HCT116 (cell line): ENCODE results near the gene EPS15. TPM values are rescaled to one million over a fixed set of nuclear protein-coding genes. Genes with fewer than 3 reads are reported as not detected.
"Not testable (repeated sequence)": the region's sequence is repeated elsewhere in the genome, so short reads cannot be mapped to it uniquely, and the experiment has no call there.

Experiments
- ATAC-seq: fragments of 200-7000 bp; cut with Tn5 transposase; 2 replicates; pipeline ENCODE4 v1.9.1; 2020; ENCODE audit warnings: mild to moderate bottlenecking, moderate library complexity
- BruUV-seq: library from RNA; stranded (reverse); fragments of 400-500 nt; replicated peaks from 2 replicates; lab custom pipeline; 2021; lab: Mats Ljungman, UMichigan
- CTCF ChIA-PET: fragments of 300-600 bp; sonication (Branson Sonifier 250); formaldehyde crosslinking; loops from one replicate; lab custom pipeline; 2021; ENCODE audit warnings: antibody characterized with exemption; lab: Charles Lee
- POLR2A ChIA-PET: fragments of 300-600, 350-600 bp; sonication (Branson Sonifier 250); formaldehyde crosslinking; loops from one replicate; lab custom pipeline; 2021; ENCODE audit warnings: antibody characterized with exemption; lab: Charles Lee
- RAD21 ChIA-PET, 2 experiments: fragments of 300-600 bp; sonication (Branson Sonifier 250); formaldehyde crosslinking; loops; one replicate each; lab custom pipeline; 2023; ENCODE audit warnings: low total read pairs in 2 of 2; ENCODE audit not compliant: uncharacterized antibody in 2 of 2, unreplicated experiment in 2 of 2, low non-redundant PET in 1 of 2; lab: Charles Lee
- DNase-seq: peaks from one replicate; pipeline ENCODE4 v3.0.0-alpha.2; 2010; ENCODE audit warnings: low read depth, low spot score
- H2AFZ ChIP-seq: fragments of 200-600 bp; shearing (Covaris generic), sonication (generic); 2 replicates; pipeline ENCODE4 v1.6.1; 2017; ENCODE audit warnings: low read depth, mixed run types, mixed read lengths, antibody characterized with exemption, low read length; ENCODE audit not compliant: poor library complexity, severe bottlenecking
- H3K27ac ChIP-seq: 2 replicates; pipeline ENCODE4 v1.5.1; 2012; ENCODE audit warnings: low read depth, low read length
- H3K27me3 ChIP-seq: fragments of 200-600 bp; sonication (generic); 2 replicates; pipeline ENCODE4 v1.6.1; 2016; ENCODE audit warnings: mixed run types, low read length, mixed read lengths; ENCODE audit not compliant: insufficient read depth
- H3K36me3 ChIP-seq, 2 experiments: fragments of 200-500 bp in 1 of 2; fragments of 200-600 bp in 1 of 2; sonication (Bioruptor generic) in 1 of 2; sonication (generic) in 1 of 2; 2 replicates each; pipeline versions ENCODE4 v1.5.1 to v1.6.1; 2014 to 2016; ENCODE audit warnings: low read length in 2 of 2, inconsistent platforms in 1 of 2, mixed read lengths in 1 of 2, mixed run types in 1 of 2; ENCODE audit not compliant: insufficient read depth in 2 of 2, control insufficient read depth in 1 of 2
- H3K4me1 ChIP-seq, 2 experiments: fragments of 200-600 bp in 1 of 2; sonication (generic) in 1 of 2; 2 replicates each; pipeline versions ENCODE4 v1.5.1 to v1.6.1; 2012 to 2017; ENCODE audit warnings: low read length in 2 of 2, inconsistent platforms in 1 of 2, mild to moderate bottlenecking in 1 of 2, mixed read lengths in 1 of 2, mixed run types in 1 of 2, moderate library complexity in 1 of 2; ENCODE audit not compliant: insufficient read depth in 2 of 2, control insufficient read depth in 1 of 2
- H3K4me2 ChIP-seq: fragments of 200-600 bp; sonication (generic); 2 replicates; pipeline ENCODE4 v1.6.1; 2017; ENCODE audit warnings: mixed run types, low read length, mixed read lengths
- H3K4me3 ChIP-seq, 2 experiments: fragments of 200-600 bp in 1 of 2; sonication (generic) in 1 of 2; replicated peaks in 1 of 2; 2 replicates each; pipeline ENCODE4 v1.5.1; 2011 to 2016; ENCODE audit warnings: low read length in 2 of 2, control low read depth in 1 of 2, low read depth in 1 of 2, mild to moderate bottlenecking in 1 of 2, mixed read lengths in 1 of 2, mixed run types in 1 of 2
- H3K79me2 ChIP-seq: fragments of 200-600 bp; sonication (generic); 2 replicates; pipeline ENCODE4 v1.6.1; 2017; ENCODE audit warnings: mild to moderate bottlenecking, mixed run types, low read length, moderate library complexity, mixed read lengths; ENCODE audit not compliant: insufficient read depth
- H3K9ac ChIP-seq: fragments of 200-600 bp; sonication (generic); 2 replicates; pipeline ENCODE4 v1.6.1; 2016; ENCODE audit warnings: low read length, mixed read lengths
- H3K9me2 ChIP-seq: fragments of 200-600 bp; sonication (generic), shearing (Covaris generic); 2 replicates; pipeline ENCODE4 v1.6.1; 2017; ENCODE audit warnings: mixed run types, mild to moderate bottlenecking, moderate library complexity; ENCODE audit not compliant: insufficient read depth
- H3K9me3 ChIP-seq, 2 experiments: fragments of 200-500 bp in 1 of 2; fragments of 200-600 bp in 1 of 2; sonication (Bioruptor generic) in 1 of 2; sonication (generic) in 1 of 2; 2 replicates each; pipeline ENCODE4 v1.6.1; 2014 to 2017; ENCODE audit warnings: low read length in 2 of 2, mixed read lengths in 2 of 2, inconsistent platforms in 1 of 2, low read depth in 1 of 2, mild to moderate bottlenecking in 1 of 2, mixed run types in 1 of 2, moderate library complexity in 1 of 2; ENCODE audit not compliant: control insufficient read depth in 1 of 2, insufficient read depth in 1 of 2
- H4K20me1 ChIP-seq: fragments of 200-600 bp; sonication (generic), shearing (Covaris generic); 2 replicates; pipeline ENCODE4 v1.6.1; 2017; ENCODE audit warnings: mixed run types, mild to moderate bottlenecking, moderate library complexity; ENCODE audit not compliant: insufficient read depth
- EGR1 ChIP-seq: IDR thresholded peaks from 2 replicates; pipeline ENCODE4 v1.6.1; 2012; ENCODE audit warnings: low read depth
- EZH2 ChIP-seq: fragments of 200-600 bp; sonication (generic); IDR thresholded peaks from 2 replicates; pipeline ENCODE4 v1.6.1; 2017; ENCODE audit warnings: antibody characterized with exemption, mixed run types
- FOSL1 ChIP-seq: IDR thresholded peaks from 2 replicates; pipeline ENCODE4 v1.6.1; 2012; ENCODE audit warnings: low read depth
- POLR2A ChIP-seq: IDR thresholded peaks from 2 replicates; pipeline ENCODE4 v1.7.0; 2011; ENCODE audit warnings: borderline replicate concordance; ENCODE audit not compliant: insufficient read depth, insufficient read length; ENCODE audit errors: extremely low read depth
- RAD21 ChIP-seq: IDR thresholded peaks from 2 replicates; pipeline ENCODE4 v1.6.1; 2012; ENCODE audit warnings: low read depth, mild to moderate bottlenecking
- SRF ChIP-seq: IDR thresholded peaks from 2 replicates; pipeline ENCODE4 v1.6.1; 2012; ENCODE audit warnings: low read depth
- intact Hi-C: fragments of 100-400 bp; cut with micrococcal nuclease; formaldehyde crosslinking; loops from 2 replicates; pipeline ENCODE4 v1.10.0; 2022
- total RNA-seq: library from RNA; stranded (reverse); gene quantifications from one replicate; pipeline ENCODE4 v1.2.1, GENCODE V29; 2021; ENCODE audit not compliant: unreplicated experiment

Gene EPS15
- total RNA-seq, 1 experiment from 2014 or later: 41.2 TPM

DNA sequence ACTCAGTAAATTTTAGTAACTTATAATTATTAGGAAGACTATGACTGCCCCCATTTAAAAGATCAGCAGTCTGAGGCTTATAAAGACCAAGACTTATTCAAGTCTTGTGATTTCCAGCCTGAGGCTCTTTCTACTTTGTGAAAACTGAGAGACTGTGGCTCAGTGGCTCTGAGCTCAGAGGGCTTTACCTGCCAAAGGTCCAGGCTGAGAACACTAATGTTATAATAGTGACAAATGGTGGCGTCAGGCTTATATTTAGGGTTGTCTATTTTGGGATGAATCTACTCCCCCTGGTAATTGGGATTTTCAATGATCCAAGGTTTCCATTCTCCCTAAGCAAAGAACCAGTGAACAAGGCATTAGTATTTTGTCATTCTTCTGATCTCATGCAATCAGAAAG, 42.6 kb upstream of the EPS15 start:
- no TSS peak for BruUV-seq
- intact Hi-C loops: no loop called here
- Histone ChIP-seq H3K9me3 (no peaks in the 10 kb centered on the region), H3K36me3 (no peaks in the 10 kb centered on the region), H3K79me2 (no peaks in the 10 kb centered on the region), H3K9ac (no peak overlapping the region), H3K9me2 (no peaks in the 10 kb centered on the region), H3K4me1 (peaks cover 5 to 36% of the 10 kb centered on the region in 2 experiments; a peak in 3 of 4 replicates), H3K27me3 (no peaks in the 10 kb centered on the region), H3K4me3 (no peak overlapping the region), H2AFZ (no peak overlapping the region), H3K27ac (no peak overlapping the region), H4K20me1 (no peaks in the 10 kb centered on the region), H3K4me2 (no peak overlapping the region)
- ChIA-PET POLR2A (no interaction called here), CTCF (no interaction called here), RAD21 (no interaction called here)
- DNase-seq (no peak), ATAC-seq (no peak)
- no peak for TF ChIP-seq FOSL1
- TF ChIP-seq RAD21: no peak
- no peak for TF ChIP-seq POLR2A
- TF ChIP-seq EZH2: no peak
- TF ChIP-seq SRF: no peak
- TF ChIP-seq EGR1: no peak

DNA sequence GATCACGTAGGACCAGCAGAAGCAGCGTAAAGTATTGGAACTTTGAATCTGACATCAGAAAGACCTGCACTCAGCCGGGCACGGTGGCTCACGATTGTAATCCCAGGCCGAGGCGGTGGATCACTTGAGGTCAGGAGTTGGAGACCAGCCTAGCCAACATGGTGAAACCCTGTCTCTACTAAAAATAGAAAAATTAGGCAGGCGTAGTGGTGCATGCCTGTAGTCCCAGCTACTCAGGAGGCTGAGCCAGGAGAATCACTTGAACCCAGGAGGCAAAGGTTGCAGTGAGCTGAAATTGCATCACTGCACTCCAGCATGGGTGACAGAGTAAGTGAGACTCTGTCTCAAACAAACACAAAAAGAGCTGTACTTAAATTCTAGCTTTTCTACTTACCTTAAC, 41.8 kb upstream of the EPS15 start:
- H3K4me2 ChIP-seq, POLR2A ChIA-PET, H3K9me2 ChIP-seq, H3K4me3 ChIP-seq, H3K9me3 ChIP-seq, BruUV-seq, DNase-seq, H3K9ac ChIP-seq, H3K36me3 ChIP-seq, H2AFZ ChIP-seq, ATAC-seq, H3K27me3 ChIP-seq, H4K20me1 ChIP-seq, CTCF ChIA-PET, H3K79me2 ChIP-seq, intact Hi-C loops, H3K27ac ChIP-seq, RAD21 ChIA-PET: not testable (repeated sequence)
- peaks cover 5 to 36% of the 10 kb centered on the region in 2 experiments; a peak in 3 of 4 replicates for H3K4me1 ChIP-seq
